Measurements from ENCODE around the gene CD58. TPM values are rescaled to one million over a fixed set of nuclear protein-coding genes. Genes with fewer than 3 reads are reported as not detected.

CD58 gene
- total RNA-seq, 4 donors from 2014 or later: 25.3 to 40.9 (median 28.9) TPM

DNA sequence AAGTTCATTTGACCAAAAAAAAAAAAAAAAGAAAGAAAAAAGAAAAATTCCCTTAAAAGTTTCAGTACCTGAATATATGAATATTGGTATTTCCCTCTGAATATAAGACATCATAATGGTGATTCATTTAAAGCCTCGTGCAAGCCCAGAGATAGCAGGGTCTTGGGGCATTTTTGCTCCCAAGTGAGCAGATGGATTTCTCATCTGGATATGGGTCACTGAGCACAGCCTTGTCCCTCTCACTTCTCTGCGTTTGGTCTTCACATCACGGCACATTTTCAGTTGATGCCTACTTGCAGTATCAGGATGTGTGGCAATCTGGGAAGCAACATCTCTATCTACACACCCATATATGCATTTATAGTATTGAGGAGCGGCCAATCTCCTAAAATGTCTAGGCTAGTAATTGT, 12.7 kb downstream of the CD58 start:
- DNase-seq (ENCODE audit: low spot score in 2 of 2): no peak
- intact Hi-C loops (cut with DNase I; ENCODE audit: low total_unique reads): no loop called here
- TF ChIP-seq, protein P1, sequence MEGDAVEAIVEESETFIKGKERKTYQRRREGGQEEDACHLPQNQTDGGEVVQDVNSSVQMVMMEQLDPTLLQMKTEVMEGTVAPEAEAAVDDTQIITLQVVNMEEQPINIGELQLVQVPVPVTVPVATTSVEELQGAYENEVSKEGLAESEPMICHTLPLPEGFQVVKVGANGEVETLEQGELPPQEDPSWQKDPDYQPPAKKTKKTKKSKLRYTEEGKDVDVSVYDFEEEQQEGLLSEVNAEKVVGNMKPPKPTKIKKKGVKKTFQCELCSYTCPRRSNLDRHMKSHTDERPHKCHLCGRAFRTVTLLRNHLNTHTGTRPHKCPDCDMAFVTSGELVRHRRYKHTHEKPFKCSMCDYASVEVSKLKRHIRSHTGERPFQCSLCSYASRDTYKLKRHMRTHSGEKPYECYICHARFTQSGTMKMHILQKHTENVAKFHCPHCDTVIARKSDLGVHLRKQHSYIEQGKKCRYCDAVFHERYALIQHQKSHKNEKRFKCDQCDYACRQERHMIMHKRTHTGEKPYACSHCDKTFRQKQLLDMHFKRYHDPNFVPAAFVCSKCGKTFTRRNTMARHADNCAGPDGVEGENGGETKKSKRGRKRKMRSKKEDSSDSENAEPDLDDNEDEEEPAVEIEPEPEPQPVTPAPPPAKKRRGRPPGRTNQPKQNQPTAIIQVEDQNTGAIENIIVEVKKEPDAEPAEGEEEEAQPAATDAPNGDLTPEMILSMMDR (IDR thresholded peaks at IDR 0.05): no peak
- no peak for TF ChIP-seq POLR2A (IDR thresholded peaks at IDR 0.05)
- no peak overlapping the region for H3K4me3 ChIP-seq (ENCODE audit: low read depth, poor library complexity, severe bottlenecking)
- 86 to 93% methylated on average over 4 of the region's 4 CpGs for WGBS, 2 donors

DNA sequence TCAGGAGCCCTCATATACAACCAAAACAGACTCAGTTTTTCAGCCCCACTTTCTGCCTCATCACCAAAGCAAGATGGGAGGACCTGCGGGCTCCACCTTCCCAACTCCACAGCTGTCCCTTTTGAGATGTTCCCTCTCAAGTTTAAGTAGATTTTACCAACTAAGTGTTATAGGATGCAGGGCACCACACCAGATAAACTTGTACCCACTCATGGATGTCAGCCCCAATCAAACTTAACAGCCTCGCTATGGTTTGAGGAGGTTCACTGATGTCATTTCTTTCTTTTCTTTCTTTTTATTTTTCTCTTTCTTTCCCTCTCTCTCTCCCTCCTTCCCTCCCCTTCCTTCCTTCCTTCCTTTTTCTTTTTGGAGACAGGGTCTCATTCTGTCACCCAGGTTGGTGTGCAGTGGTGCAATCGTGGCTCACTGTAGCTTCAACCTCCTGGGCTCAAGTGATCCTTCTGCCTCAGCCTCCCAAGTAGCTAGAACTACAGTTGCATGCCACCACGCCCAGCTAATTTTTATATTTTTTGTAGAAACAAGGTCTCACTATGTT, 13.4 kb downstream of the CD58 start:
- no peak overlapping the region for H3K4me3 ChIP-seq (ENCODE audit: low read depth, poor library complexity, severe bottlenecking)
- intact Hi-C loops (cut with DNase I; ENCODE audit: low total_unique reads): no loop called here
- no peak for TF ChIP-seq POLR2A (IDR thresholded peaks at IDR 0.05)
- TF ChIP-seq, protein P1 (IDR thresholded peaks at IDR 0.05): no peak
- 87 to 92% methylated on average over 4 of the region's 4 CpGs for WGBS, 2 donors
- DNase-seq (ENCODE audit: low spot score in 2 of 2): no peak

DNA sequence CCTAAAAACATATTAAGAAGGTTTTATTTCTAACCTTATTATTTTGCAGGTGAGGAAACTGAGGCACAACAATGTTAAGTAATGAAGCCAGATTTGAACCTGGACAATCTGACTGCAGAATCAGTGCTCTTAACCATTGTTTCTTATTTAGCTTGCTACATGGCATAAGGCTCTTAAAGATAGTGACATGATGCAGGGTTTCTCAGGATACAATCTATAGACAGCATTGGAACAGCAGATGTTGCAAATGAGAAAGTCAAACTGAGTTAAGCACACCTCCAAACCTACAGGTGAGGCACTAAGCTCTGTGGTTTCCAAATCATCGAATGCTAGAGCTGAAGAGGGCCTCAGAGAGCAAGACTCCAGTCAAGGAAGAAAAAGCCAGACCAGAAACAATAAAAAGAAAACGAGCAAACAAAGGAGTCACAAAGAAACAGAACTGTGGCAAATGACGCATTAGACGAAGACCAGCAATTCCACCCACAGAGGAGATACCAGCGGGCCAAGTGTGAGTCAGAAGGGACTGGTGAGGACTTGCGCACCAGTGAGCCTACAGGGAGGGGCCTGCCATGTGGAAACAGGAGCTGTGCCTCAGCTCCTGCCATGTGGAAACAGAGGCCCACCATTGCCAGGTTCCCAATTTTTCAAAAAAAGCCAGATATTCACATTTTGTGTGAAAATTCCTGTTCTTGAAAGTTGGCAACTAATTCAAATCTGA, 14.4 kb downstream of the CD58 start:
- peak; percentile 74 to 90 for DNase-seq (ENCODE audit: low spot score in 2 of 2)
- H3K4me3 ChIP-seq (ENCODE audit: low read depth, poor library complexity, severe bottlenecking): no peak overlapping the region
- TF ChIP-seq, protein P1 (IDR thresholded peaks at IDR 0.05): no peak
- intact Hi-C loops (cut with DNase I; ENCODE audit: low total_unique reads): no loop called here
- 29 to 35% methylated on average over 6 of the region's 6 CpGs for WGBS, 2 donors

DNA sequence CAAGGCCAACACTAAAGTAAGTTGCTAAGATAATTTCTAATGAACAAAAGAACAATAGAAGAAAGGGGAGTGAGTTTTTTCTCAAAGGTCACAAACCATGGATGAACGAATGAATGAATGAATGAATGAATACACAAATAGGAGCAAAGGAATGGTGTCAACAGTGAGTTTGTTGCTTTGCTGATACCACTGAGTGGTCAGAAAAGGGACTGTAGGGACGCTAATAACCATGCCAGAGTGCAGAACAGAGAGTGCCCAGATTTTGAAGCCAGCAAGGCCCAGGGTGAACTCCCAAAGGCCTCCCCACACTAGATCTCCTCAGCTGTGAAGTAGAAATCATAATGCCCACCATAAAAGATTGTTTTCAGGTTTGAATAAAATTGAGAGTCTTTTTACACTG, 15.9 kb downstream of the CD58 start:
- intact Hi-C loops (cut with DNase I; ENCODE audit: low total_unique reads): no loop called here

DNA sequence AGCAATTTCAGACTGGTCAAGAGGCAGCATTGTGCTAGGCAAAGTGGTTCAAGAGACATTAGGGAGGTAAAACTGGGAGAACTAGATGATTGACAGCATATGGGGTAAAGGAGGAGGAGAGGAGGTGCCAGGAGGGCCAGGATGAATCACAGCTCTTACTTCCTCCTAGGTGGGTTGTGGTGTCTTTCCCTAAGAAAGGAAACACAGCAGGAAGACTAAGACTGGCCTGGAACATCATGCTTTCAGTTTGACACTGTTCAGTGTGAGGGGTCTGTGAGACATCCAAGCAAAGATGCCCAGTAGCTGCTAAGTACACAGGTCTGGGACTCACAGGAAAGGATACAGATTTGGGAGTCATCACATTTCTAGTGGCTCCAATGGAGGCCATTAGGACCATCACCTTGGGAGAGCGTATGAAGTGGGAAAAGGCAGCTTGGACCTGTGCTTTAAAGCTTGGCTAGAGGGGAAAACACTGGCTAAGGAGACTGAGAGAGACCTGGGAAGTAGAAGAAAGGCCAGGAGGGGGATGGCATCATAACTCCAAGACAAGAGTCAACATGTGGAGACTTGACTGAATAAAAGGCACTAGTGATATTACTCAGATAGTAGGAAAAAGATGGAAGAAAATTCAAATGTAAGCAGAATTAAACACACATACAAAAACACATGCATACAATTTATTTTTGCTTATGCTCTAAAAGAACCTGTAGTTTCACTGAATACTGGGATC, 17.3 kb downstream of the CD58 start:
- no peak for DNase-seq (ENCODE audit: low spot score in 2 of 2)
- 96% methylated on average over 1 of the region's 1 CpG for WGBS, 2 donors
- intact Hi-C loops (cut with DNase I; ENCODE audit: low total_unique reads): no loop called here
- no peak overlapping the region for H3K4me3 ChIP-seq (ENCODE audit: low read depth, poor library complexity, severe bottlenecking)
- TF ChIP-seq, protein P1 (IDR thresholded peaks at IDR 0.05): no peak
- TF ChIP-seq POLR2A (IDR thresholded peaks at IDR 0.05): no peak

More for the DNA sequence above, 15.9 kb downstream of the CD58 start:
- DNase-seq (ENCODE audit: low spot score in 2 of 2): no peak
- H3K4me3 ChIP-seq (ENCODE audit: low read depth, poor library complexity, severe bottlenecking): no peak overlapping the region
- no peak for TF ChIP-seq POLR2A (IDR thresholded peaks at IDR 0.05)
- TF ChIP-seq, protein P1 (IDR thresholded peaks at IDR 0.05): no peak
- WGBS, 2 donors: 80 to 93% methylated on average over 2 of the region's 2 CpGs
